Fibroblast of lung (primary cell): ENCODE data around the gene TMEM51.

Experiments
- EZH2 ChIP-seq: IDR thresholded peaks from 2 replicates; pipeline ENCODE4 v1.5.1; 2012; ENCODE audit warnings: low read length, control low read depth, mild to moderate bottlenecking; ENCODE audit errors: missing control alignments
- TF ChIP-seq, protein P1 (sequence below), 2 donors: IDR thresholded peaks in 1 of 2; conservative IDR thresholded peaks in 1 of 2; 1 replicate in 1 of 2; 2 replicates in 1 of 2; pipeline ENCODE4 v1.5.1; 2011 to 2012; ENCODE audit warnings: low read length in 2 of 2, control low read depth in 1 of 2, inconsistent platforms in 1 of 2, low read depth in 1 of 2, mild to moderate bottlenecking in 1 of 2

- TF ChIP-seq, protein P1, sequence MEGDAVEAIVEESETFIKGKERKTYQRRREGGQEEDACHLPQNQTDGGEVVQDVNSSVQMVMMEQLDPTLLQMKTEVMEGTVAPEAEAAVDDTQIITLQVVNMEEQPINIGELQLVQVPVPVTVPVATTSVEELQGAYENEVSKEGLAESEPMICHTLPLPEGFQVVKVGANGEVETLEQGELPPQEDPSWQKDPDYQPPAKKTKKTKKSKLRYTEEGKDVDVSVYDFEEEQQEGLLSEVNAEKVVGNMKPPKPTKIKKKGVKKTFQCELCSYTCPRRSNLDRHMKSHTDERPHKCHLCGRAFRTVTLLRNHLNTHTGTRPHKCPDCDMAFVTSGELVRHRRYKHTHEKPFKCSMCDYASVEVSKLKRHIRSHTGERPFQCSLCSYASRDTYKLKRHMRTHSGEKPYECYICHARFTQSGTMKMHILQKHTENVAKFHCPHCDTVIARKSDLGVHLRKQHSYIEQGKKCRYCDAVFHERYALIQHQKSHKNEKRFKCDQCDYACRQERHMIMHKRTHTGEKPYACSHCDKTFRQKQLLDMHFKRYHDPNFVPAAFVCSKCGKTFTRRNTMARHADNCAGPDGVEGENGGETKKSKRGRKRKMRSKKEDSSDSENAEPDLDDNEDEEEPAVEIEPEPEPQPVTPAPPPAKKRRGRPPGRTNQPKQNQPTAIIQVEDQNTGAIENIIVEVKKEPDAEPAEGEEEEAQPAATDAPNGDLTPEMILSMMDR (conservative IDR thresholded peaks at IDR 0.05 in 1 of 2, IDR thresholded peaks at IDR 0.05 in 1 of 2; ENCODE audit: low read depth in 1 of 2, low read length in 2 of 2), result no peak
- TF ChIP-seq EZH2, result no peak
These were observed 44.3 kb downstream of the TMEM51 start for GRCh38 chr1:15197591-15198447.
